Esophagus muscularis mucosa (tissue), 4 donors: ENCODE measurements around the gene SFMBT1. TPM values are rescaled to one million over a fixed set of nuclear protein-coding genes. Genes with fewer than 3 reads are reported as not detected.

ENCODE experiments used
- DNase-seq: peaks from one replicate; pipeline ENCODE4 v3.0.0-alpha.2; 2017; ENCODE audit errors: extremely low spot score
- H3K27ac ChIP-seq, 4 donors: fragments of 200-600 bp; sonication (generic); replicated peaks in 1 of 4; 1 replicate in 3 of 4; 2 replicates in 1 of 4; pipeline ENCODE4 v1.5.1; 2016 to 2019; ENCODE audit warnings: mild to moderate bottlenecking in 1 of 4
- H3K27me3 ChIP-seq, 4 donors: fragments of 200-600 bp; sonication (generic); one replicate each; pipeline versions ENCODE4 v1.5.1 to v1.6.0; 2016 to 2019
- H3K36me3 ChIP-seq, 4 donors: fragments of 200-600 bp; sonication (generic); one replicate each; pipeline ENCODE4 v1.5.1; 2016 to 2019
- H3K4me1 ChIP-seq, 4 donors: fragments of 200-600 bp; sonication (generic); one replicate each; pipeline ENCODE4 v1.5.1; 2016 to 2019
- H3K4me3 ChIP-seq, 4 donors: fragments of 200-600 bp; sonication (generic); 1 replicate in 2 of 4; 2 replicates in 2 of 4; pipeline ENCODE4 v1.5.1; 2016 to 2019; ENCODE audit warnings: mild to moderate bottlenecking in 4 of 4, moderate library complexity in 1 of 4
- H3K9me3 ChIP-seq, 4 donors: fragments of 200-600 bp; sonication (generic); 1 replicate in 3 of 4; 2 replicates in 1 of 4; pipeline ENCODE4 v1.5.1; 2016 to 2019
- CTCF ChIP-seq, 3 experiments: fragments of 200-600 bp in 2 of 3; fragments of 450-650 bp in 1 of 3; sonication (generic) in 2 of 3; IDR thresholded peaks; one replicate each; pipeline ENCODE4 v1.5.1; 2017 to 2019; ENCODE audit warnings: antibody characterized with exemption in 3 of 3, mild to moderate bottlenecking in 2 of 3, moderate library complexity in 1 of 3
- EP300 ChIP-seq: sonication (generic); formaldehyde crosslinking; IDR thresholded peaks from one replicate; pipeline ENCODE4 v1.6.1; 2017; ENCODE audit warnings: antibody characterized with exemption
- POLR2A ChIP-seq: fragments of 450-650 bp; IDR thresholded peaks from one replicate; pipeline ENCODE4 v1.6.1; 2017; ENCODE audit warnings: antibody characterized with exemption, moderate library complexity, mild to moderate bottlenecking, low read depth
- POLR2AphosphoS5 ChIP-seq, 2 donors: sonication (generic); formaldehyde crosslinking; IDR thresholded peaks; one replicate each; pipeline ENCODE4 v1.6.1; 2017; ENCODE audit warnings: antibody characterized with exemption in 2 of 2
- WGBS: methylation state at CpG from one replicate; pipeline ENCODE4 v1.1.5; 2018; 5-methylcytosine and 5-hydroxymethylcytosine counted together
- intact Hi-C: fragments of 100-400 bp; cut with DNase I; formaldehyde crosslinking; loops from one replicate; pipeline ENCODE4 v1.15.1; 2023
- total RNA-seq, 4 donors: library from RNA; depleted of rRNA; stranded (reverse); fragments of >200 nt; gene quantifications; one replicate each; pipeline versions ENCODE4 v1.1.0 to v1.2.1, GENCODE V29; 2016

The SFMBT1 gene
- total RNA-seq, 4 donors from 2014 or later, result 15.4 to 27.6 (median 21.4) TPM

DNA sequence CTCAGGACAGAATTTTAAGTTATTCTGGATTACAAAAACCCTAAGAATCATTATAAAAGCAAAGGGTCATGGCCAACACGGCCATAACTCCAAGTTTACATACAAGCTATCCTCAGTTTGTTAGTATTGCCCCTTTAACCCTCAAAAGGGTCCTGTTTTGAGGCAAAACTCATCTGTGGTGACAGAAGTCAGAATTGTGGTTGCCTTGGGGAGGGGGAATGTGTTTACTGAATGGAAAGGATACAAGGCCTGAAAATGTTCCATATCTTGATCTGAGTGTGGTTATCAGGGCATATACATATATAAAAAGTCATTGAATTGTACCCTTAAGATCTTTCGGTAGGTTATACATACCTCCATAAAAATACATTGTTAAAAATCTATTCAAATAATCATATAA is 2.1 kb downstream of the SFMBT1 start:
- Histone ChIP-seq H3K27me3 (no peaks in the 10 kb centered on the region), H3K4me1 (peaks cover 6 to 44% (median 37%) of the 10 kb centered on the region in 4 donors), H3K4me3 (peak overlapping the region in 2 of 4 donors; percentile 8 to 97), H3K9me3 (no peaks in the 10 kb centered on the region), H3K27ac (peak overlapping the region; percentile 90 to 95 (median 94)), H3K36me3 (no peaks in the 10 kb centered on the region)
- TF ChIP-seq POLR2AphosphoS5 (IDR thresholded peaks at IDR 0.05), result no peak
- TF ChIP-seq CTCF (IDR thresholded peaks at IDR 0.05), result no peak
- TF ChIP-seq EP300, result no peak
- TF ChIP-seq POLR2A, result no peak
- DNase-seq, result no peak
- 90% methylated on average over 2 of the region's 2 CpGs for WGBS
- intact Hi-C loops, result no loop called here

- intact Hi-C loops, result no loop called here
- 81% methylated on average over 3 of the region's 3 CpGs for WGBS
Observed at GRCh38 chr3:53042651-53043050, 3.2 kb downstream of the SFMBT1 start.

DNA sequence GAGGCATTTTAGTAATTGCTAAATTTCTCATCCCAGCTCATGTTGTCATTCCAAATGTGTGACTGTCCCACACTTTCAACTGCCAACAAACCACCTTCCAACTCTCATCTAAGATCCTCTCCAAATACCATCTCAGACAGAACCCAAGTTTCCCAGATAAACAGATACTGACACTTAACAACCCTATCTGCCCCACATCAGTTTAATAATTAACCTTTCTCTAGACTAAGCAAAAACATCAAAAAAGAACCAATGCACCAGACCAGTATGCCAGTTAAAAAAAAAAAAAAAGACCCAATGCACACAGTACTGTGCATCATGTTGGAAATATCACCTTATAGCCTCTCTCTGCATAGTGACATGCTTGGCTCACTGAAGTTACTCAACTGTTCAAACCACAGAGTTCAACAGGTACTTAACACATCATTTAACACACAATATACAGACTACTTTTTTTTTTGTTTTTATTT is 5.5 kb downstream of the SFMBT1 start:
- DNase-seq, result peak; percentile 37
- TF ChIP-seq CTCF (IDR thresholded peaks at IDR 0.05) (no peak), POLR2A (no peak), POLR2AphosphoS5 (IDR thresholded peaks at IDR 0.05) (no peak), EP300 (no peak)
- no peak overlapping the region for H3K4me3 ChIP-seq
- no peak overlapping the region for H3K27ac ChIP-seq
- H3K36me3 ChIP-seq, result no peaks in the 10 kb centered on the region
- peaks cover 0 to 43% (median 37%) of the 10 kb centered on the region in 4 donors for H3K4me1 ChIP-seq
- H3K9me3 ChIP-seq, result no peaks in the 10 kb centered on the region
- H3K27me3 ChIP-seq, result no peaks in the 10 kb centered on the region
- intact Hi-C loops, result no loop called here

More at GRCh38 chr3:53042651-53043050, 3.2 kb downstream of the SFMBT1 start:
- TF ChIP-seq EP300 (no peak), CTCF (IDR thresholded peaks at IDR 0.05) (no peak), POLR2A (no peak), POLR2AphosphoS5 (IDR thresholded peaks at IDR 0.05) (no peak)
- H3K27me3 ChIP-seq, result no peaks in the 10 kb centered on the region
- H3K27ac ChIP-seq, result no peak overlapping the region
- peaks cover 6 to 44% (median 37%) of the 10 kb centered on the region in 4 donors for H3K4me1 ChIP-seq
- DNase-seq, result no peak
- H3K4me3 ChIP-seq, result no peak overlapping the region
- no peaks in the 10 kb centered on the region for H3K36me3 ChIP-seq
- no peaks in the 10 kb centered on the region for H3K9me3 ChIP-seq

GRCh38 chr3:53039376-53039752 is 6.5 kb downstream of the SFMBT1 start:
- Histone ChIP-seq H3K27ac (no peak overlapping the region), H3K36me3 (no peaks in the 10 kb centered on the region), H3K4me1 (peaks cover 0 to 44% (median 37%) of the 10 kb centered on the region in 4 donors), H3K9me3 (no peaks in the 10 kb centered on the region), H3K27me3 (no peaks in the 10 kb centered on the region), H3K4me3 (no peak overlapping the region)
- intact Hi-C loops, result no loop called here
- DNase-seq, result peak; percentile 5
- TF ChIP-seq POLR2A, result no peak
- no peak for TF ChIP-seq CTCF (IDR thresholded peaks at IDR 0.05)
- no peak for TF ChIP-seq POLR2AphosphoS5 (IDR thresholded peaks at IDR 0.05)
- TF ChIP-seq EP300, result no peak
- WGBS, result 83% methylated on average over 2 of the region's 2 CpGs
